A673 (cell line): ENCODE data around the gene RIIAD1.

Source experiments
- EZH2 ChIP-seq: fragments of 200-600 bp; sonication (generic); IDR thresholded peaks from 2 replicates; pipeline ENCODE4 v1.6.1; 2017; ENCODE audit warnings: borderline replicate concordance, low read depth, mild to moderate bottlenecking, mixed read lengths, antibody characterized with exemption, low read length; ENCODE audit not compliant: poor library complexity, severe bottlenecking
- TF ChIP-seq, protein P1 (sequence below): fragments of 300-800, 200-600 bp; sonication (generic); conservative IDR thresholded peaks from 2 replicates; pipeline ENCODE4 v1.5.1; 2017; ENCODE audit warnings: low read depth, mild to moderate bottlenecking, antibody characterized with exemption, low read length, moderate library complexity, mixed read lengths

DNA sequence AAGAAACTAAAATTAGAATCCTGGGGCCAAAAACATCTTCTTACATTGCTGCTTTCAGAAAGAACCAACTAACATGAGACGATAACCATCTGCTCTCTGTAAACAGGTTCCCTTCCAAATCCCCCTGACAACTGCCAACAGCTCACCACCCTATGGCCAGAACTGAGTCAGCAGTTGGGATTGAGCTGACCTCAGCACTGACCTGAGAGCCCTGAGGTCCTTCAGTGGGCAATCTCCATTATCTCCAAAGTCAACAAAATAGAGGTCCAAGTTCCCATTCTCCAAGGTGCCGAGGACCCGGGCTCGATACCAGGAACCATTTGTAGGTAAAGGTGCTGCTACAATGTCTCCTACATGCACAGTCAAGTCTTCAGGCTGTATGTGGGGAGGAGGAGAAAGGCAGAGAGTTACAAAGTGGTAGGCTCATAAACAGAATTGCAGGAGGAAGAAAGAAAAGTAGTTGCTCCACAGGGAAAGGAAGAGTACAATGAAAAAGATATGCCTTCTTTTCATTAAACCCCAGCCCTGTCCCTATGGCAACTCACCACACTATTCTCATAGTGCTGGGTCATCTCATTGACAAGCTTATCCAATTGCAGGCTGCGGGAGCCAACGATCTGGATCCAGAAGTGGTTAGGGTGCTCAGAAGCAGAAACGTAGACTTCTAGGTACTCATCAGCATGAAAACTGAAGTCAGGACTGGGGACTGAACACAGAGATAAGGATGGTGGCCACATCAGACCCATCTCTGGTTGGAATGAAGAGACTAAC, 54.8 kb downstream of the RIIAD1 start:
- TF ChIP-seq, protein P1, sequence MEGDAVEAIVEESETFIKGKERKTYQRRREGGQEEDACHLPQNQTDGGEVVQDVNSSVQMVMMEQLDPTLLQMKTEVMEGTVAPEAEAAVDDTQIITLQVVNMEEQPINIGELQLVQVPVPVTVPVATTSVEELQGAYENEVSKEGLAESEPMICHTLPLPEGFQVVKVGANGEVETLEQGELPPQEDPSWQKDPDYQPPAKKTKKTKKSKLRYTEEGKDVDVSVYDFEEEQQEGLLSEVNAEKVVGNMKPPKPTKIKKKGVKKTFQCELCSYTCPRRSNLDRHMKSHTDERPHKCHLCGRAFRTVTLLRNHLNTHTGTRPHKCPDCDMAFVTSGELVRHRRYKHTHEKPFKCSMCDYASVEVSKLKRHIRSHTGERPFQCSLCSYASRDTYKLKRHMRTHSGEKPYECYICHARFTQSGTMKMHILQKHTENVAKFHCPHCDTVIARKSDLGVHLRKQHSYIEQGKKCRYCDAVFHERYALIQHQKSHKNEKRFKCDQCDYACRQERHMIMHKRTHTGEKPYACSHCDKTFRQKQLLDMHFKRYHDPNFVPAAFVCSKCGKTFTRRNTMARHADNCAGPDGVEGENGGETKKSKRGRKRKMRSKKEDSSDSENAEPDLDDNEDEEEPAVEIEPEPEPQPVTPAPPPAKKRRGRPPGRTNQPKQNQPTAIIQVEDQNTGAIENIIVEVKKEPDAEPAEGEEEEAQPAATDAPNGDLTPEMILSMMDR, result no peak
- no peak for TF ChIP-seq EZH2
